ENCODE measurements around the gene TDRD7. TPM values are rescaled to one million over a fixed set of nuclear protein-coding genes. Genes with fewer than 3 reads are reported as not detected.
A peak's percentile ranks its signal among the peaks of the same experiment; 100 is the strongest.

TDRD7 gene
- total and polyA plus RNA-seq, 2 of the 13 experiments (the other 11 are each of a cell fraction or from before 2014, with no cell fraction given): 9.8 to 15.5 TPM

DNA sequence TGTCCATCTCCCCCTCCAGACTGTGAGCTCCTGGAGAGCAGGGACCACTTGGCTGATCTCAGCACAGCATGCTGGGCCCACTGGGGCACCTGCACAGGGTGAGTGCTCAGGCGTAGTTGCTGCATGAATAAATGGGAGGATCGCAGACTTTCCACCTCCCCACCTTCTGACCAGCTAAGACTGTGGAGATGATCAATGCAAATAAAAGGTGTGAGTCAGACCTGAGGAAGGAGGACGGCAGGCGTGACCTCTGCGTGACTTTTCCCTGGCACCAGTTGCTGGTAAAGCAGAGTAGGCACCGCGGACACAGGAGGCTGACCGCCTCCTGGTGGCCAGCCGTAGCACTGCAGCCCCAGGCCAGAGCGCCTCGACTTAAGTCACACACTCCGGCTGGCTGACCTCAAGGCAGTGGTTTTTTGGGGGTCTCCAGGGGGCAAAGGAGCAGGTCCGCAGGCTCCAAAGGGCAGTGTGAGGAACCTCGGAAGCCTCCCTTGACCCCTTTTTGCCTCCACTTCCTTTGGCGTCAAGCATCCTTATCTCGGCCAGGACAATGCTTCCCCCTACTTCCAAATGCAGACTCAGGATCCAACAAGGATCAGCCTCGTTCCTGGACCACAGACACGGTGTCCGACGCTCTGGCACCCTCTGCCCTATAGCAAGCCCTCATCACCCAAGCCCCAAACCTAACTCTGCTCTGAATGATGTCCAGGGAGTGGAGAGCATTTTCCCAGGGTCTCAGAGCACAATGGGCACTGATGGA is 12.7 kb upstream of the TDRD7 start (continued):
- TF ChIP-seq, protein P1, sequence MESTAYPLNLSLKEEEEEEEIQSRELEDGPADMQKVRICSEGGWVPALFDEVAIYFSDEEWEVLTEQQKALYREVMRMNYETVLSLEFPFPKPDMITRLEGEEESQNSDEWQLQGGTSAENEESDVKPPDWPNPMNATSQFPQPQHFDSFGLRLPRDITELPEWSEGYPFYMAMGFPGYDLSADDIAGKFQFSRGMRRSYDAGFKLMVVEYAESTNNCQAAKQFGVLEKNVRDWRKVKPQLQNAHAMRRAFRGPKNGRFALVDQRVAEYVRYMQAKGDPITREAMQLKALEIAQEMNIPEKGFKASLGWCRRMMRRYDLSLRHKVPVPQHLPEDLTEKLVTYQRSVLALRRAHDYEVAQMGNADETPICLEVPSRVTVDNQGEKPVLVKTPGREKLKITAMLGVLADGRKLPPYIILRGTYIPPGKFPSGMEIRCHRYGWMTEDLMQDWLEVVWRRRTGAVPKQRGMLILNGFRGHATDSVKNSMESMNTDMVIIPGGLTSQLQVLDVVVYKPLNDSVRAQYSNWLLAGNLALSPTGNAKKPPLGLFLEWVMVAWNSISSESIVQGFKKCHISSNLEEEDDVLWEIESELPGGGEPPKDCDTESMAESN (CRISPR knock-in tag; conservative IDR thresholded peaks at IDR 0.05): no peak
- no peak for TF ChIP-seq FOXC1 (CRISPR knock-in tag; IDR thresholded peaks at IDR 0.05; ENCODE audit: borderline replicate concordance)
- TF ChIP-seq MAZ (IDR thresholded peaks at IDR 0.05; ENCODE audit: borderline replicate concordance, low read depth, low read length): no peak
- peak; percentile 37; the same call in 1 of the 2 replicates for TF ChIP-seq MAZ (CRISPR knock-in tag; IDR thresholded peaks at IDR 0.05; ENCODE audit: low read depth)
- no peak for TF ChIP-seq JUND (CRISPR knock-in tag; IDR thresholded peaks at IDR 0.05)
- no peak for TF ChIP-seq KLF6 (CRISPR knock-in tag; IDR thresholded peaks at IDR 0.05)
- no peak for TF ChIP-seq ZSCAN20 (CRISPR knock-in tag; IDR thresholded peaks at IDR 0.05; ENCODE audit: borderline replicate concordance)
- no peak for TF ChIP-seq CEBPG (CRISPR knock-in tag; IDR thresholded peaks at IDR 0.05)
- no peak for TF ChIP-seq ZNF558 (CRISPR knock-in tag; IDR thresholded peaks at IDR 0.05; ENCODE audit: borderline replicate concordance)
- TF ChIP-seq BHLHE40 (IDR thresholded peaks at IDR 0.05; ENCODE audit: low read length): peak; percentile 61
- TF ChIP-seq KLF16 (CRISPR knock-in tag; IDR thresholded peaks at IDR 0.05): 0 out of 4 replicates have a peak, but pooled peaks of 1 of the 2 experiments have one; percentile 20
- TF ChIP-seq ZNF24 (IDR thresholded peaks at IDR 0.05): no peak
- no peak for TF ChIP-seq NR3C1 (CRISPR knock-in tag; IDR thresholded peaks at IDR 0.05)
- TF ChIP-seq ZNF850 (CRISPR knock-in tag; conservative IDR thresholded peaks at IDR 0.05): no peak
- no peak for TF ChIP-seq CHD4 (IDR thresholded peaks at IDR 0.05; ENCODE audit: borderline replicate concordance, low read length)
- TF ChIP-seq HHEX (CRISPR knock-in tag; IDR thresholded peaks at IDR 0.05): no peak
- TF ChIP-seq ZNF572 (CRISPR knock-in tag; IDR thresholded peaks at IDR 0.05): no peak
- TF ChIP-seq ZNF788 (CRISPR knock-in tag; IDR thresholded peaks at IDR 0.05; ENCODE audit: borderline replicate concordance): no peak
- no peak for TF ChIP-seq ZNF646 (CRISPR knock-in tag; IDR thresholded peaks at IDR 0.05)

Measured in HepG2 (cell line).